PFSK-1 (cell line): ENCODE data around the gene NDOR1.

Source experiments
- FOXP2 ChIP-seq: optimal IDR thresholded peaks from 2 replicates; pipeline ENCODE3; 2011; ENCODE audit warnings: borderline replicate concordance, control low read depth, inconsistent platforms; ENCODE audit not compliant: insufficient read depth; ENCODE audit errors: extremely low read length, extremely low read depth
- POLR2AphosphoS5 ChIP-seq: IDR thresholded peaks from 2 replicates; pipeline ENCODE4 v1.6.1; 2012; ENCODE audit warnings: low read depth, mild to moderate bottlenecking, control low read depth, low read length, moderate library complexity
- REST ChIP-seq, 2 experiments: IDR thresholded peaks; 2 replicates each; pipeline versions ENCODE4 v1.6.1 to v1.8.0; 2011 to 2012; ENCODE audit warnings: low read depth in 2 of 2, low read length in 2 of 2, control low read depth in 1 of 2, inconsistent platforms in 1 of 2, mild to moderate bottlenecking in 1 of 2, moderate library complexity in 1 of 2; ENCODE audit not compliant: insufficient read depth in 1 of 2
- SIN3A ChIP-seq: IDR thresholded peaks from 2 replicates; pipeline ENCODE4 v1.6.1; 2012; ENCODE audit warnings: mild to moderate bottlenecking, low read length, moderate library complexity, borderline replicate concordance; ENCODE audit not compliant: insufficient read depth
- TAF1 ChIP-seq: IDR thresholded peaks from 2 replicates; pipeline ENCODE4 v1.6.1; 2012; ENCODE audit warnings: low read length, control low read depth, borderline replicate concordance; ENCODE audit not compliant: insufficient read depth

Gene NDOR1

DNA sequence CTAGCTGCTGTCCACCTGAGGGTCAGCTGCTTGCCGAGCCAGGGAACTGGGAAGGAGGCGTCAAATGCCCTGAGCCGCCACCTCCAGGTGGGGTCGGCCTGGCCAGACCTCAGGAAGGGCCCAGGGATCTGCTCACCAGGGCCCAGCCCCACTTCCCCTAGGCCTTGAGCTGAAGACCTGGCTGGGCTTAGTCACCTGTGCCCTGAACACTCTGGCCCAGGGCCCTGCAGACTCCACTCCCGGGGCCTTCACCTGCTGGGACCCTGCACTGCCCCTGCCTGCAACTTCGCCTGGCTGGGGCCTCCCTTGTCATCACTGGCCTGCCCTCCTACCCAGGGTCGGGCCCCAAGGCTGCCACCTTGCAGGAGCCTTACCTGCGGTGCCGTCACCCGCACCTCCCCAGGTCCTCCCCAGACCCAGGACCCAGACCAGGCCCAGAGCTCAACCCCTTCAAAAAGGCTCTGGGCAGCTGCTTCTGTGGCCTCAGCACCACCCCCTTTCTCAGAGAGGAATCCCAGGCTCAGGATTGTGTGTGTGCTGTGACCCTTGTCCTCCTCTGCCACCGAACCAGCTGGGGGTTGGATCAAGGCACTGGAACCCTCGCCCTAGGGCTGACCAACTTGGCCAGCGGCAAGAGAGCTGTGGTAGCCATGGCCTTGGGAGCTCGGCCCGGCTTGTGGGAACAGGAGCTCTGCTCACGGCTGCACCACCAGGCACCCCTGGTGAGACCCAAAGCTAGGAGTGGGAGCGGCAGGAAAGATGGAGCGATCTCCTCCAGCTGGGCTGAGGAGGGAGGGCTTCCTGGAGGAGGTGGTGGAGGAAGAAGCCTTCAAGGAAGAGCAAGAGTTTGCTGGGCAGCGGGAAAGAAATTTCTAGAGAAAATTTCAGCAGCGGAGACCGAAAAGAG is 48.5 kb downstream of the NDOR1 start:
- no peak for TF ChIP-seq SIN3A
- TF ChIP-seq REST (IDR thresholded peaks at IDR 0.05; ENCODE audit: insufficient read depth in 1 of 2, low read depth in 2 of 2, low read length in 2 of 2): no peak
- no peak for TF ChIP-seq TAF1
- TF ChIP-seq POLR2AphosphoS5: no peak
- no peak for TF ChIP-seq FOXP2

DNA sequence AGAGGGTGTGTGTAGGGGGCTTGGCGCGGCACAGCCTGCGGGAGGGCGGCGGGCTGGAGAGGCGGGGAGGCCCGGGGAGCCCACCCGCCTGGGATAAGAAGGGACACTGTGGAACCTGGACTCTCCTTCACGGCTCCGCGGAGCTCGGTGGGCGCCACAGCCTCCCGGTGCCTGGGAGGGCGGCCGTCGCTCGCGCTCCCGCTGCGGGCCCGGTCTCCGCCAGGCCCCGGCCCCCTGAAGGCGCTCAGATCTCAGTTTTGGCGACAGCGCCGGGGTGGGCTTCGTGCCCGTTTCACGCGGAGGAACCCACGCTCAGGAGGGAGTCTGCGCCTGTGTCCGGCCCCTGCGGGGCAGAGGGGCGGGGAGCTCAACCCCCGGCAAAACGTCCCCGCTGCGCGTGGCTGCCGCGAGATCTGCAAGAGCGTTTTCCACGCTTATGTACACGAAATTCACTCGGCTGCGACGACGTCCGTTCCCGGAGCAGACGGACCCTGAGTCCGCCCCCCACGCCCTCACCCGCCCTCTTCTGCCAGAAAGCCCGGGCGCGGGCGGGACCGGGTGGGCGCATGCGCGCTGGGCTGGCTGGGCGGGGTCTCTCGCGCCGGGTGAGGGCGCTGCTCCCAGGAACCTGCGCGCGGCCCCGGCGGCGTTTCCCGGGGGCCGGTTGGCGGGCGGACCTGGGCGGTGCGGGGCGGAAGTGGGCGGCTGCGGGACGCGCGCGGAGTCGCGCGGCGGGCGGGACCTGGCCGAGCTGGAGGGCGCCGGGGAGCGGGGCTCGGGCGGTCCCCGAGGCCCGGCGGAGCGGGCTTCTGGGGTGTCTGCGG is 49.3 kb downstream of the NDOR1 start, which contains the start of gene NELFB:
Gene NELFB (plus strand): TSS at position 704 of the 824 bp plus-strand sequence.
- 0 out of 2 replicates have a peak, but pooled peaks have one; percentile 40 for TF ChIP-seq TAF1
- no peak for TF ChIP-seq FOXP2
- peak; percentile 74 for TF ChIP-seq POLR2AphosphoS5

DNA sequence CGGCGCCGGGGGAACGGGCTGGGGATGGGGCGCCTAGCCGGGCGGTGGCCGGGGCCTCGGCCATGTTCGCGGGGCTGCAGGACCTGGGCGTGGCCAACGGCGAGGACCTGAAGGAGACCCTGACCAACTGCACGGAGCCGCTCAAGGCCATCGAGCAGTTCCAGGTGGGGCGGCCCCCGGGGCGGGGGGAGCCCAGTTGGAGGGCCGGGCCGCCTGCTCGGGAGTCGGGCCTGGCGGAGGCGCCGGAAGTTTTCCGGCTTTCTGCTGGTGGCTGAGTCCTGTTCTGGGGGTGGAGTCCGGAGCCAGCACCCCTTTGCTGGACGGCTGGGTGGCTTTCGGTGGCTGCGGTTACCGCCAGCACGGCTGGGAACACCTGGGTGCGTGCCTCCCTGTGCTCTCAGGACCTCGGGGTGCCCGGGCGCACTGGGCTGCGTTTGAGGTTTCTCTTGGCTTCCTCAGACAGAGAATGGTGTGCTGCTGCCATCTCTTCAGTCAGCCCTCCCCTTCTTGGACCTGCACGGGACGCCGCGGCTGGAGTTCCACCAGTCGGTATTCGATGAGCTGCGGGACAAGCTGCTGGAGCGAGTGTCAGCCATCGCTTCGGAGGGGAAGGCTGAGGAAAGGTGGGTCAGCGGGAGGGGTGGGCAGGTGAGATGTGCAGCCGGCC is 50.1 kb downstream of the NDOR1 start:
- no peak for TF ChIP-seq TAF1
- TF ChIP-seq REST (IDR thresholded peaks at IDR 0.05; ENCODE audit: insufficient read depth in 1 of 2, low read depth in 2 of 2, low read length in 2 of 2): no peak
- TF ChIP-seq POLR2AphosphoS5: no peak
- TF ChIP-seq FOXP2: no peak
- TF ChIP-seq SIN3A: no peak

- TF ChIP-seq REST (IDR thresholded peaks at IDR 0.05; ENCODE audit: insufficient read depth in 1 of 2, low read depth in 2 of 2, low read length in 2 of 2) (peak; percentile 79 to 87), SIN3A (no peak), TAF1 (no peak), POLR2AphosphoS5 (no peak), FOXP2 (no peak)
Observed at GRCh38 chr9:137256362-137256761, 50.9 kb downstream of the NDOR1 start.

DNA sequence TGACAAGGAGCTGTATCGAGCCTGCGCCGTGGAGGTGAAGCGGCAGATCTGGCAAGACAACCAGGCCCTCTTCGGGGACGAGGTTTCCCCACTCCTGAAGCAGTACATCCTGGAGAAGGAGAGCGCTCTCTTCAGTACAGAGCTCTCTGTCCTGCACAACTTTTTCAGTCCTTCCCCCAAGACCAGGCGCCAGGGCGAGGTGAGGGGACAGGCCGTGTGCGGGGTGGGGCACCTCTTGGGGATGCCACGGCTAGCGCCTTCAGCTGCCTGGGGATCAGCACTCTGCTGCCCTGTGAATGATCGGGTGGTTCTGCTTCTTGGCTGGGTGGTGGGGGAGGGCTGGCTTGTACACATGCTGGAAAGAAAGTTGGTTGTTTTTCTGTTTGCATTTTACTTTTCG is 51.4 kb downstream of the NDOR1 start:
- TF ChIP-seq TAF1 (no peak), FOXP2 (no peak), POLR2AphosphoS5 (no peak), REST (IDR thresholded peaks at IDR 0.05; ENCODE audit: insufficient read depth in 1 of 2, low read depth in 2 of 2, low read length in 2 of 2) (no peak), SIN3A (no peak)
